ENCODE data around the gene HHIP.

Gene HHIP, protein sequence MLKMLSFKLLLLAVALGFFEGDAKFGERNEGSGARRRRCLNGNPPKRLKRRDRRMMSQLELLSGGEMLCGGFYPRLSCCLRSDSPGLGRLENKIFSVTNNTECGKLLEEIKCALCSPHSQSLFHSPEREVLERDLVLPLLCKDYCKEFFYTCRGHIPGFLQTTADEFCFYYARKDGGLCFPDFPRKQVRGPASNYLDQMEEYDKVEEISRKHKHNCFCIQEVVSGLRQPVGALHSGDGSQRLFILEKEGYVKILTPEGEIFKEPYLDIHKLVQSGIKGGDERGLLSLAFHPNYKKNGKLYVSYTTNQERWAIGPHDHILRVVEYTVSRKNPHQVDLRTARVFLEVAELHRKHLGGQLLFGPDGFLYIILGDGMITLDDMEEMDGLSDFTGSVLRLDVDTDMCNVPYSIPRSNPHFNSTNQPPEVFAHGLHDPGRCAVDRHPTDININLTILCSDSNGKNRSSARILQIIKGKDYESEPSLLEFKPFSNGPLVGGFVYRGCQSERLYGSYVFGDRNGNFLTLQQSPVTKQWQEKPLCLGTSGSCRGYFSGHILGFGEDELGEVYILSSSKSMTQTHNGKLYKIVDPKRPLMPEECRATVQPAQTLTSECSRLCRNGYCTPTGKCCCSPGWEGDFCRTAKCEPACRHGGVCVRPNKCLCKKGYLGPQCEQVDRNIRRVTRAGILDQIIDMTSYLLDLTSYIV
- total RNA-seq, result 0.13 to 0.15 reads per million in 2 donors

DNA sequence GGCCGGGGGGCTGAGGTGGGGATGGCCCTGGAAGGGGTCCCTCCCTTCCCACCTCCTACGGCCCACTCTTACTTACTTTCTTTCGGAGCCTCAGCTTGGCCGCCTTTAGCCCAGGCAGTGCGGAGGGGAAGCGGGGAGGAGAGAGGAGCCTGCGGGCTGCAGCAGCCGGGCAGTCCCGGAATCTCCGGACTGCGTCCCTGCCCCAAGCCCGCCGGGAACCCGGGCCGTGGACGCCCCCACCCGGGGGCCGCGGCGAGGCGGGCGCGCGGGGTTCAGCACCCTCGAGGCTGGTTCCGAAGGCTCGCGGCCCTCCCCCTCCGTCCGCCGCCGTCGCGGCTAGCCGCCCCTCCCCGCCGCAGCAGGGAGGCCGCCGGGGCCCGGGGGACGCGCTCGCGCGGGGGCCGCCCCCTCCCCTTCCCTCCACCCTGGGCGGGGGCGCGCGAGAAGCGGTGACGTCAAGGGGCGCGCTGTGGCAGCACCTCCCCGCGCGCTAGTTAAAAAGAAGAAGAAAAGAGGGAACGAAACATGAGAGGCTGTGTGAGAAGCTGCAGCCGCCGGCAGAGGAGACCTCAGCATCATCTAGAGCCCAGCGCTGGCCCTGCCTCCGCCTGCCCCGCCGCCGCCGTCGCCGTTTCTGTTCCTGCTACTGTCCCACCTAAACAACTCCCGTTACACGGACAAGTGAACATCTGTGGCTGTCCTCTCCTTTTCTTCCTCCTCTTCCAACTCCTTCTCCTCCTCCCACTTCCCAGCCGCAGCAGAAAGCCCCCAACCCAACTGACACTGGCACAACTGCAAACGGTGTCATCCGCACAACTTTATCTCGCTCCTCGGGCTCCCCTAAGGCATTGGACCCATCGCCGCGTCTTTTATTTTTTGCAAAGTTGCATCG lies at the start of gene HHIP:
Gene HHIP, plus strand, starts transcription at position 526 of the 892 bp plus-strand sequence. CDS start 520 bp downstream, outside the sequence.
- DNase-seq, result peak; percentile 9

DNA sequence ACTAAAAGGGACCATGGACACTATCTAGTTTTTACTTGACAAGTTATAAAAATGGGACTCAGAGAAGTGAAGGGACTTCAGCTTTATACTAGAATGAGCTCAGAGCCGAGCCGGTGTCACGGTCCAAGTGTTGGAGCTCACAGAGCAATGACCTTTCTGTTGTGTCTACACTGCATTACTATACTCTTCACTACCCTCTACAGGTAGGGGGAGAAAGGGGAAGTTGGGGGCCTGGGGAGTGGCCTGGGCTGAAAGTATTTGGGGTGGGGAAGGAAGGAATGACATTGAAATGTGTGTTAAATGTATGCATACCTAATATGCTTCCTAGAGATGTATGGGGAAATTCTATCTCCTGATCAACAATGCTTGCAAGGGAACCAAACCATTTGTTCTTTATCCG lies 48.8 kb upstream of the HHIP start:
- DNase-seq, result no peak

DNA sequence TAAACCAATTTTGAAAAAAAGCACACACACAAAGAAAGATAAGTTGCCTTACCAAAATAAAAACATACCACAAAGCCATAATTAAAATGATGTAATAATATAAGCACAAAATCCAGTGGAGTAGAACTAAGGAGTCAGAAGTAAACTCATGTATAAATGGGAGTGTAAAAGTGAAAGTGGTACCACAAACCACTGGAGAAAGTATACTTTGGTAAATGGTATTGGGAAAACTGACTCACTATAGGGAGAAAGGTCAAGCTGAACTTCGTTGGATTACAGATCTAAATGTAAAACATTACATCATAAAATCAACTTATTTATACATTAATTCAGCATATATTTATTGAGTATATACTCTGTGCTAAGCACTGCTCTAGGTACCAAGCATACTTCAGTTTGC lies 46.3 kb upstream of the HHIP start:
- DNase-seq, result no peak

DNA sequence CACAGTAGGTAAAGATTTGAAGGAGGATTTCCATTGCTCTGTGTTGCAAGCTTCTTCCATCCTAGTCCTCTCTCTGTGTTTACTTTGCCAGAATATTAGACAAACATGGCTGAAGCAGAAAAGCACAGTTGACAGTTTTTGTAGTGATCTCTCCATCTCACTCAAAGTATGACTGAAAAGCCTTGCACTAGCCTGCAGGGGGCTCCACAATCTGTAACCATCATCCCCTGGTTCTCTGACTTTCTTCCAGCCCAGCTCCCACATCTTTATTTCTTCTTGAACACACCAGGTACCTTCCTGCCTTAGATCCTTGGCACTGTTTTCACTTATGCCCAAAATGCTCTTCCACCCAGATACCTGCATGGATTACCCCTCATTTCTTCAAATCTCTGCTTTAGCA lies 34.1 kb upstream of the HHIP start:
- DNase-seq, result no peak

DNA sequence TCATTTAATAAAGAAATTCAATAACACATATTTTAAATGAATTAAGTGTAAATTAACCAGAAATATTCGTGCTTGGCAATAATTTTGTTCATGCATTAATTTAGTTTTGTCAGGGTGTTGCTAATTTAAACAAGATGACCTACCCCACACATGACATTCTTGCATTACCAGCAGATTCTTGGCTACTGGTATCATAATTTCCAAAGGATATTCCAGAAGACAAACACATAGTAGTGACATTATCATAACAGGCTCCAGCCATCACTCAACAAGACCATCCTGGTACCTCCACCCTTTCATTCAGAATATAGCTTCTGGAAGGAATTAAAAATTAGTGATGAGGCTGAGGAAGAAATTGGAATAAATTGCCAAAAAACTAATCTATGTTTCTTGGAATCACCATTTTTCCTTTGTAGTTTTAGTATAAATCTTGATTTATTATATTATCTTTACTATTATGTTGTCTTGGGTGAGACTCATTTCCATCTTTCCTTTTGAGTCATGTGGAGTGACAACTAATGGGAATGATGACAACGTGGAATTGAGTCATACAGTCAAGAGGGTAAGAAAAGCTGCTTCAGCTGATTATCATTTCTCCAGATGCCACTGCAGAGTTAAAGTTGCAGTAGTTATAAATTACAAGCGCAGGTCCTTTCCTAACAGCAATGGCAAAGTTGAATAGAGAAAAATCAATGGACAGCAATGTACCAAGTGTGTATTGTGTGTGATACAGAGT lies 30.9 kb upstream of the HHIP start:
- no peak for DNase-seq

DNA sequence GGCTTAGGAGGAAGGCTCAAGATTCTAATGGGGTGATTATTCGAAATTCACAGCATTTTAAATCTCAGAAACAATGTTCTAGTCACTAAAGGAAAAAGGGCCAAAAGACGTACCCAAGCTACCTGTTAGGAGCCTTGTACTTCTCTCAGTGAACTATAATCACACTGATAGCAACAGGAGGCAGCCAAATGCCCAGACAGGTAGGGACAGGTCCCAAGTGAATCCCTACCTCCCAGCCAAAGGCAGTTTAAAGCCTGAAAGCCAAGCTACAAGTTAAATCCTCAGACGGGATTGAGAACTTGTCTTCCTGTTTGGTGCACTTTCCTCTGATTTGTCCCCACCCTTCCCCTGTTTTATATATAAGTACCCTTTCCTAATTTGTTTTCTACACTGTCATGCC lies 24.3 kb upstream of the HHIP start:
- DNase-seq, result no peak

DNA sequence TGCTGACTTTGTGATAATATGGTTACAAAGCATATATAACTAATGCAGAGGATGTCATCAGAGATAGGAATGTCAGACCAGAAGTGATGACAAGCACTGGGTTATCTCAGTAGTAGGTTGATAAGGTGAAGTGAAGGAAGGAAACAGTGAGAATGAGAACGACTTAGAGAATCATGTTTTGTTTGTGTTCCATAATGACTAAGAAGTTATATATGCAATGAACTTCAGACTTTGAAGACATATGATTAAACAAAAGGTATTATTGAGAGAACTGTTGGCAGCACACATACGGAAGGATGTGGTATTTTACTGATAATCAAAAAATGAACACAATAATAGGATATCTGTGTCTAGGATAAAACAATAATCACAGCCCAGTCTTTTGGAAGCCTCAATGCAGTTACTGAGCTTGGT lies 18.3 kb upstream of the HHIP start:
- no peak for DNase-seq

DNA sequence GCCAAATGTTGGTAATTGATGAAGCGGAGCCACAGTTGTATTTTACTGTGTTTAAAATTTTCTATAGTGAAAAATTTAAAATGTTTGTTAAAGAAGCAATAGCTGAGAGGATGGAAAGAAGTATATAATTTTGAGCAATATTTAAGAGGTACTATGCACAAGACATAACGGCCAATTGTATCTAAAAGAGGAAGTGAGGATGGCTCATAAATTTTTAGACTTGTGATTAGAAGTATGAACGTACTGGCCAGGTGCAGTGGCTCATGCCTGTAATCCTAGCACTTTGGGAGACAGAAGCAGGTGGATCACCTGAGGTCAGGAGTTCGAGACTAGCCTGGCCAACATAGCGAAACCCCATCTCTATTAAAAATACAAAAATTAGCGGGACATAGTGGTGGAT lies 12.7 kb upstream of the HHIP start:
- no peak for DNase-seq

DNA sequence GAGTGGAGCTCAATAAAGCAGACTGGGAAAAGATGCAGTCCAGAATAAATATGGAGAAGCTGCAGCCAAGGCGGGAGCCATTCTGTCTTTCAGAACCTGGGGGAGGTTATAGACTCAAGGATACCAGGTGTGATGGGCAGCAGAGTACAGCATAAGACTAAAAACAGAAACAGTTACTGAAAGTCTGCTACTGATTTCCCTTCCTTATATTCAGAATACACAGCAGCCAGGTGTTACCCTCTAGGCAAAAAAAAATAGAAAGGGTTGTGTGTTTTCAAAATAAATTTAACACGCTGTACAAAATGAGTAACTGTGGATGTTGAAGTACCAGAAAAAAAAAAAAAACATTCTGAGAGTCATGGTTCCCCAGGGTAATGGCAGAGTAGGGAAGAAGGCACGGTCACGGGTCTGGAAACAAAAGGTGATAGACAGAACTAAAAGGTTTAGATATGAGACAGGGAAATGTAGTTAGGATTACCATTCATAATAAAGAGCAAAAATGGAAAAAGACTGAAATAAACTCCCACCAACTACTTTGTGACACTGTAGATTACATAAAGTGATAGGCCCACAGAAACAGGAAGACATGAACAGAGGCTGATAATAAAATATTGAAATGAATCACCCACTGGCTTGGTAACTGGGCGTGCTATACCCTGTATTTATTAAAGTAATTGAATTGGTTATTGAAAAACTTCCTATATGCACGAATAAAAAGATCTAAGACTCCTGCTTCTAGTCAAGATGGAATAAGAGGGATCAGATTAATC lies 10.8 kb upstream of the HHIP start:
- no peak for DNase-seq

DNA sequence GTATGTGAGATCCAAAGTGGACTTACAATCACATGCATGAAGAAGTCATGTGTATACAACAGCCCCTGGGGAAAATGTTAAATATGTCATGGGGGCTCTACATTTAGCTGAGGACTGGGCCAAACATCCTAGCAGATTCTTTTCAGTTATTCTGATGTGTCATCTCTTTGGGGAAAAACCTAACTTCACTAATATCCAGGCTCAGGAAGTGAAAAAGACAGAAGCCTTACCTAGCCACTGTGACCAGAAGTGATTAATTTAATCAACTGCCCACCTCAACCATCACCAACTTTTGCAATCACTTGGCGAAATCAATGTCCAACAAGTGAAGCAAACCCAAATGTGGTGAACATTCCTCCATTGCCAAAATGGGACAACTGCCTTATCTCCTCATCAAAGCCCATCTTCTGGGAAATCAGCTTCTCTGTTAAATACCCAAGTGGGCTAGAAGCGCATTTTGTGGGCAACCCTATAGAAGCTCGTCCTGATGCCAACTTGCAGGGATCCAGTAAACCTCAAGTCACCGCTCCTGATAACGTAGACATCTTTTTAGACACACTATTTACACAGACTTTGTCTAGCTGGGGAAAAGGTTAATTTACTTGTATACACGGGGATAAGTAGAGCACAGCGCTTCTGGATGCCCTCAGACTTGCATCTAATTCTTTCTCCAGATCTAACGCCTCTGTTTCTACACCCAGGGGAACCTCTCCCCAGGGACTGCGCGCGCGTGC lies 1.4 kb upstream of the HHIP start:
- DNase-seq, result no peak

DNA sequence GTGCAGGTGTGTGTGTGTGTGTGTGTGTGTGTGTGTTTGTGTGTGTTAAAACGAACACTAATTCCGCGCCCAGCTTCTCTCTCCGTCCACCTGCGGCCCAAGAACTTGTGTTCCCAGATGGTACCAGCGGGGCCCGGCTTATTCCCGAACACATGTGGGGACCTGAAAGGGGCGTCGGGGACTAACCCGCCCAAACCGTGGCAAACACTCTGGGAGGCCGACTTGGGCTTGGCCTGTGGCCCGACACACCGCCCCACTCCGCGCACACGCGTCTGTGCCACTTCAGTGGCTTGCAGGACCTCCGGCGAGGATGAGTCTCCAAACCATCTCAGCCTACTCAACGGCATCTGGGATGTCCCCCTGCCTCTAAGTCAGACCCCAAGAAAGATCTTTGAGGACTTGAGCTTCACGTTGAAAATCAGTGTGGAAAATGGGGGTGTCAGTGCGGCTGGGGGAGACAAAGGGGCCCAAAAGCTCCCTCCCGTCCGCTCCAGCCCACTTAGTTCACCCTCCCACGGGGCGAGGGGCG lies 790 bp upstream of the HHIP start:
- DNase-seq, result no peak

DNA sequence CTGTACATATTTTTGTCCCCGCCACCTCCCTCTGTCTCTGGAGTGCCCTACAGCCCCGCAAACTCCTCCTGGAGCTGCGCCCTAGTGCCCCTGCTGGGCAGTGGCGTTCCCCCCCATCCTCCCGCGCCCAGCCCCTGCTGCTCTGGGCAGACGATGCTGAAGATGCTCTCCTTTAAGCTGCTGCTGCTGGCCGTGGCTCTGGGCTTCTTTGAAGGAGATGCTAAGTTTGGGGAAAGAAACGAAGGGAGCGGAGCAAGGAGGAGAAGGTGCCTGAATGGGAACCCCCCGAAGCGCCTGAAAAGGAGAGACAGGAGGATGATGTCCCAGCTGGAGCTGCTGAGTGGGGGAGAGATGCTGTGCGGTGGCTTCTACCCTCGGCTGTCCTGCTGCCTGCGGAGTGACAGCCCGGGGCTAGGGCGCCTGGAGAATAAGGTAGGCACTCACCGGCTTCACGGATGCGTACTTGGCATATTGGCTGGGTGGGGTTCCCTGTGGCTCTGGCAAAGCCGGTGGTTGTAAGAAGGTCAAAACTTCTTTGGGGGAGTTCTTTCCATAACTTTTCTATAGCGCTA lies 653 bp downstream of the HHIP start:
- DNase-seq, result no peak

DNA sequence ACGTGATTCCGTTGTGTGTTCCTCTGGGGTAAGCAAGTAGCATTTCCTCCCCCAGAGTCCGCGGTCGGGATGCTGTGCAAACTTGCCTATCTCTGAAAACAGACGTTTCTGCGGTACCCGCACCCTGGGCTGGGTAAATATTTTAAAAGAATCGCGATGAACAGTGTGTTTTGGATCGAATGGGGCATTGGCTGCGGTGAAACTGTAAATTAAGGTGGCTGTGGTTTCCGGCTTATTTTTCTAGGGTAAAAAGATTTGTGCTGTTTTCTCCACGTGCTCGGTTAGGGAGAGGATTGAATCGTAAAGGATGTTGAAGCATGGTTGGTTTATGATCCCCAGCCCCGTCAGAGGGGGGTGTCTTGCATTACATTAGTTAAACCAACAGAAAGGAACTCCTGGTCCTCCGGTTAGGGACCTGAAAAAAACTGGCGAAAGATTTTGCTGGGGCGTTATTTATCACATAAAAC lies 1.2 kb downstream of the HHIP start:
- no peak for DNase-seq

DNA sequence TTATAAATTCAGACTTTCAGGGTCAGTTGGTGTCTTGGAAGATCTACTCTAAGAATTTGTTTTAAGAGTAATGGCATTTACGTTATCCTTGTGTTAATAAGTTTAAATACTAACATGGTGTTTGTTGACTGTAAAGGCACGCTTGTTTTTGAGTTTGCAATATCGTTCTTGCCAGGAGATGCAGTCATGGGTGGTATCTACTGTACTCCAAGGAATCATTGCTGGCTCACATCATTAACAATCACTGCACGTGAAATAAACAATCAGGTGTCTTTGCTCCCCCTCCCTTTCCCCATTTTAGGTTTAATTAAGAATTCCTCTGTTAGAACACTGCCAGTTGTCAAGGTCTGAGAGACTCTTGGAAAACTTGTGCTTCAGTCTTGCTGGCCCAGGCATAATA lies 1.6 kb downstream of the HHIP start:
- no peak for DNase-seq

DNA sequence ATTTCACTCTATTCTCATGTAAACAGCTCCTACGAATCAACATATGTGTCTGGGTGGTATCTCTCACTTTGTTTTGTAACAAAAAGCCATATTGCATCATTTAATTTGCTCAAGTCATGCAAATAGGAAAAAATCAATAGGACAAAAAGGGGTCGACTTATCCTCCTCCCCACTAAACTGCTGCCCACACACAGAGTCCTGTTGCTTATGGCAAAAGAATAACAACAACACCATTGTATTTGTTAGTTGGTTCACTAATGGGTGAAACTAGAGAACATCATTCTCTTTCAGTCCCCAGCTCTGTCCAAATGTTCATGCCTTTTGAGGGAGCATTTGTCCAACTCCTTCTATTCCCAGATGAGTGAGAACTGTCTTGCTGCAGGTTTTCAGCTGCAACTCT lies 2.1 kb downstream of the HHIP start:
- no peak for DNase-seq

DNA sequence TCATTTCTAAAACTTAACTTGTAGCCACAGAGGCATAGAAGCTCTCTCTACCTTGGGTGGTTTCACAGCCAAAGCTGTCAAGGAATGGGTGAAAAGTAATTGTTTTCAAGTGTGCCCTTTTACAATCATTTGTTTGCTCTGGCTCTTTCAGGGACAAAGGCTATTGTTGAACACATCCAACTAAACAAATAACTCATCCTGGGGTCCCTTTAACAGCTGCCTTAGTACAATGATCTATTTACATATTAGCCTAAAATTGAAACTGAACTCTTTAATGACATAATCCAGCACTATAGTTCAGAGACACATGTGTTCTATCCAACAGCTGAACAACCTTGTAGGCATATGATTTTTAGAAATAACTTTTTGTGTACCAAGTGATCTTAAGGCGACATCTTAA lies 3.7 kb downstream of the HHIP start:
- DNase-seq, result no peak

DNA sequence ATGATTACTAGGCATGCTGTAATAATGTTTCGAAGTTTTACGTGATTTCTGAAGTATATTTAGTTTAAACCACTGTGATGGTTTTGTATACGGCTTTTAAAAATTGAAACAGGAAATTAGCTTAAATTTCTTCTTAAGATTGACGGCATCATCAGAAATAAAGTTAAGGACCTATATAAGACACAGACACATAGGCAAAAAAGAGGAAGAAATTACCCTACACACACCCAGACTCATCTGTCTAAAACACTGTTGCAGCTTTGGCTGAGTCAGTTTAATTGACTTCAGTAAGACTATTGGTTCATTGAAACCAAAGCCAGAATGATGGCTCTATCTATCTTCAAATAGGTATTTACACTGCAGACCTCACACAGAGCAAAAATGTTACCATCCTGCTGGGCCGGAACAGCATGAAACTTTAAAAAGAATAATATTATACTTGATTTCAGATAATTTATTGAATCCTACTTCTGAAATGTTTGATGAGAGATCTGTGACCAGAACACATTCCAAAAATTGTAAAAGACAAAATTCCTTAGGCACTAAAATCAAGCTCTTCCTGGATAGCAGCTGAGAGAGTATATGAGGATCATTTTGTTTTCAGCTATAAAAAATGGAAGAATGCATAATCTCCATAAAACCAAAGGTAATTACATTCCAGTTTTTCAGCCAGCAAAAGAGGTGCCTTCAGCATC lies 4.5 kb downstream of the HHIP start:
- DNase-seq, result no peak

DNA sequence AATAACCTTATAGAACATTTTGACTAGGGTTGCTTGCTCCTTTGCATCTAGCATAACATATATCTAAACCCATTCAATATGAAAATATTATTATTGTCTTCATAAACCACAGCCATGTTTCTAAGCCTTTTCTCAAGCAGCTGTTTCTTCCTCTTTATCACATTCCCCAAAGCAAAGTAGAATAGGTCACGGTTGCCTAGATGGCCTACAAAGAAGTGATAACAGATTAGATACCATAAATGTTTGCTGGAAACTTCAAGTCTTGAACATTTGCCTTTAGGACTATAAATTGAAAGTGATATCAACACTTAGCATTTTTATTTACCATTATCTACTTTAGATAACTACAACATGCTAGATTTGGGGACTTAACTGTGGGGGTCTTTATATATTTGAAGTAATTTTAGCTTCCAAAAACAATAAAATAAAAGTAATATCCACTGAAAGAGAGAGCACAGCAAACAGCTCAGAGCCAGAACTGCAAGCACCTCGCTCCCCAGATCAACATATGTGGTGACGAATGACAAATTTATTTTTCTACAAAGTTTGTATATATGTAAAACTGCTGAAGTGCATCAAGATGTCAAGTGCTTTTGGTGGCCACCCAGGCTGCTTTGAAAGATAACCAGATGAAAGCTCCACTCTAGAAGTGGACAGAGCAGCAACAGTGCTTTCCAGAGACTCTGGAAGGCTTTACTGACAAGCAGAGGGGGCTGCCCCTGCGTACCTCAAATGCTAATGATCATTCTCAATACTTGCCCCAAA lies 8.0 kb downstream of the HHIP start:
- no peak for DNase-seq

DNA sequence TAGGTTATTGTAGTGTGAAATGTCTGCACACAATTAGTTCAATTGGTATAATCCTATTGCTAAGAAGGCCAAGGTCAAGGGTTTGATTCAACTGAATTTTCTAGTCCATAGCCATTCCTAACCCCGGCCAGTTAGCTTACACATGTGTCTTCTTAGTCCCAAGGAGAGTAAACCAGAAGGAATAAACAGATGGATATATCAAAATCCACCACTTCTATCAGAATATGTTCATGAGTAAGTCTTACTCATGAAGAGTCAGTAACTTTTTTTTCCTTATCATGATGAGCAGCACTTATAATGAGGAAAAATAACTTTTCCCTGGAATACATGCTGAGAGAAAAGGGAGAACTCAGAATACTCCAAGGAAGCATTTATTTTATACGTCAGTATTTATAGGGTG lies 9.5 kb downstream of the HHIP start:
- DNase-seq, result no peak
